GM12878 (cell line): ENCODE data around the gene SEMA3C. TPM values are rescaled to one million over a fixed set of nuclear protein-coding genes. Genes with fewer than 3 reads are reported as not detected.

ENCODE experiments used
- ATAC-seq: fragments of 200-7000 bp; cut with Tn5 transposase; 3 replicates; pipeline ENCODE4 v1.9.1; 2020; ENCODE audit warnings: mild to moderate bottlenecking, moderate library complexity
- BruUV-seq: library from RNA; stranded (reverse); fragments of 400-500 nt; replicated peaks from 2 replicates; lab custom pipeline; 2021; lab: Mats Ljungman, UMichigan
- CTCF ChIA-PET: fragments of 300-600 bp; sonication (Branson Sonifier 250); formaldehyde crosslinking; extraction: SDS; loops from one replicate; lab custom pipeline; 2021; ENCODE audit warnings: inconsistent platforms; lab: Yijun Ruan, JAX
- POLR2A ChIA-PET: fragments of 350-600 bp; formaldehyde crosslinking; extraction: SDS; loops from one replicate; lab custom pipeline; 2021; ENCODE audit warnings: inconsistent platforms; lab: Charles Lee
- RAD21 ChIA-PET: fragments of 300-600 bp; sonication (Branson Sonifier 250); formaldehyde crosslinking; loops from one replicate; lab custom pipeline; 2023; ENCODE audit warnings: antibody characterized with exemption; ENCODE audit not compliant: unreplicated experiment; lab: Charles Lee
- SMC1A ChIA-PET: fragments of 300-600 bp; sonication (Branson Sonifier 250); formaldehyde crosslinking; loops from one replicate; lab custom pipeline; 2023; ENCODE audit not compliant: unreplicated experiment, uncharacterized antibody; lab: Charles Lee
- DNase-seq: peaks from one replicate; pipeline ENCODE4 v3.0.0-alpha.2; 2011; ENCODE audit warnings: low read depth, low spot score
- FAIRE-seq: peaks from 3 replicates; lab custom pipeline; 2011; peaks lifted over from hg19 to GRCh38; lab: Jason Lieb, UNC
- H2AFZ ChIP-seq: 2 replicates; pipeline ENCODE4 v1.6.0; 2011; ENCODE audit warnings: low read depth, low read length, control low read depth; ENCODE audit not compliant: control insufficient read depth
- H3K27ac ChIP-seq: 2 replicates; pipeline ENCODE4 v1.5.1; 2011; ENCODE audit warnings: control low read depth; ENCODE audit not compliant: control insufficient read depth, insufficient read depth
- H3K27me3 ChIP-seq, 2 experiments: replicated peaks in 1 of 2; 2 replicates each; pipeline versions ENCODE4 v1.6.0 to v1.6.1; 2011; ENCODE audit warnings: low read length in 1 of 2; ENCODE audit not compliant: control insufficient read depth in 2 of 2, insufficient read depth in 2 of 2
- H3K36me3 ChIP-seq, 2 experiments: 2 replicates each; pipeline ENCODE4 v1.5.1; 2011; ENCODE audit warnings: low read length in 1 of 2; ENCODE audit not compliant: control insufficient read depth in 2 of 2, insufficient read depth in 2 of 2
- H3K4me1 ChIP-seq: 2 replicates; pipeline ENCODE4 v1.6.1; 2011; ENCODE audit warnings: mild to moderate bottlenecking, low read length, moderate library complexity, mixed read lengths; ENCODE audit not compliant: control insufficient read depth, insufficient read depth
- H3K4me2 ChIP-seq: 2 replicates; pipeline ENCODE4 v1.6.0; 2011; ENCODE audit warnings: control low read depth; ENCODE audit not compliant: control insufficient read depth, insufficient read depth
- H3K4me3 ChIP-seq: fragments of 200-600 bp; sonication (generic); 2 replicates; pipeline ENCODE4 v1.5.1; 2016
- H3K79me2 ChIP-seq: 2 replicates; pipeline ENCODE4 v1.6.0; 2011; ENCODE audit warnings: low read length; ENCODE audit not compliant: control insufficient read depth, insufficient read depth
- H3K9ac ChIP-seq: 2 replicates; pipeline ENCODE4 v1.8.0; 2011; ENCODE audit warnings: low read length, control low read depth, mixed read lengths; ENCODE audit not compliant: control insufficient read depth, insufficient read depth
- H3K9me3 ChIP-seq: replicated peaks from 3 replicates; pipeline ENCODE4 v1.5.1; 2011; ENCODE audit warnings: mild to moderate bottlenecking, low read length; ENCODE audit not compliant: control insufficient read depth, insufficient read depth
- H4K20me1 ChIP-seq: 2 replicates; pipeline ENCODE4 v1.6.0; 2011; ENCODE audit not compliant: control insufficient read depth, insufficient read depth
- EGR1 ChIP-seq, 2 experiments: IDR thresholded peaks; 1 replicate in 1 of 2; 2 replicates in 1 of 2; pipeline ENCODE4 v1.6.1; 2011 to 2012; ENCODE audit warnings: low read depth in 2 of 2, low read length in 2 of 2, borderline replicate concordance in 1 of 2, mild to moderate bottlenecking in 1 of 2, moderate library complexity in 1 of 2
- ESRRA ChIP-seq: IDR thresholded peaks from 2 replicates; pipeline ENCODE4 v1.6.1; 2012; ENCODE audit warnings: mild to moderate bottlenecking, low read length, improper control_type of control experiment
- FOXM1 ChIP-seq: IDR thresholded peaks from 2 replicates; pipeline ENCODE4 v1.6.1; 2012; ENCODE audit warnings: low read depth, mild to moderate bottlenecking, inconsistent platforms, low read length, moderate library complexity
- GABPA ChIP-seq: IDR thresholded peaks from 2 replicates; pipeline ENCODE4 v1.6.1; 2014; ENCODE audit warnings: antibody characterized with exemption, low read depth, mild to moderate bottlenecking, inconsistent platforms
- WRNIP1 ChIP-seq: IDR thresholded peaks from 2 replicates; pipeline ENCODE4 v1.6.1; 2011; ENCODE audit warnings: low read depth, low read length, improper control_type of control experiment, borderline replicate concordance
- WGBS: methylation state at CpG from one replicate; pipeline ENCODE4 v1.1.6; 2016; ENCODE audit warnings: low lambda C conversion rate; ENCODE audit not compliant: insufficient replicate concordance, insufficient coverage; ENCODE audit errors: missing lambda C conversion rate; 5-methylcytosine and 5-hydroxymethylcytosine counted together
- in situ Hi-C: fragments of 300-500 bp; cut with MboI; formaldehyde crosslinking; loops from 9 replicates; pipeline ENCODE4 v1.14.3; 2018; ENCODE audit warnings: mixed read lengths
- intact Hi-C: fragments of 100-400 bp; cut with micrococcal nuclease; formaldehyde crosslinking; loops from one replicate; pipeline ENCODE4 v1.14.2; 2022; ENCODE audit not compliant: unreplicated experiment
- polyA plus RNA-seq, 11 experiments: library from polyadenylated mRNA; depleted of rRNA in 4 of 11; unstranded in 6 of 11; stranded (reverse) in 5 of 11; fragments of >200 nt; fragmentation: Nextera tagmentation in 4 of 11; fragmentation: Illumina TruSeq in 1 of 11; extraction: Ambion mirVana in 4 of 11; extraction: Trizol in 1 of 11; gene quantifications; 1 replicate in 1 of 11; 2 replicates in 10 of 11; pipeline versions ENCODE4 v1.2.1 to v1.2.3, GENCODE V29; 2011 to 2016; ENCODE audit warnings: inconsistent platforms in 2 of 11, missing spikeins in 2 of 11, low read depth in 1 of 11
- total RNA-seq, 4 experiments: library from RNA; depleted of rRNA in 3 of 4; stranded (reverse); fragments of >200 nt in 3 of 4; fragmentation: Illumina TruSeq in 1 of 4; extraction: Trizol in 1 of 4; gene quantifications; 2 replicates each; pipeline versions ENCODE4 v1.2.1 to v1.2.3, GENCODE V29; 2013 to 2021
- TF ChIP-seq, protein P1 (sequence below): IDR thresholded peaks from 2 replicates; pipeline ENCODE4 v1.6.1; 2012; ENCODE audit warnings: low read length, inconsistent platforms

The SEMA3C gene
- total and polyA plus RNA-seq, 10 of the 15 experiments (the other 5 are each of a cell fraction or from before 2014, with no cell fraction given): 0.01 to 0.41 (median 0.11) TPM; not detected in 6

DNA sequence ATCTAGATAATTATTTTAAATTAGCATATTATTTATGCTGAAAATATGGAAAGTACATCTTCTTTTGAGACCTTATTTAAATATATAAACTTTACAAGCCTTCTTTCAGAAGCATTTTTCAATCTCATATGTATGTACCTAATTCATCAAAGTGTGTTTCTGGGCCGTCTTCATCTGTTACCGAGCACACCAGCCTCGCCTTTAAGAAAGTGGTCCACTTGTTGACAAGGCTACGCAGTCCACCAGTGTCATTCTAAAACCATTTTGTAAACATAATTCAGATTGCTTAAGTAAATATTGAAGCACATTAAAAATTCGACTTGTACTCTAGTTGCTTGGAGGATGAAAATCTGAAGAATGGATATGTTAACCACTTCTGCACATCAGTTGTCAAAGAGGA lies 116.3 kb downstream of the SEMA3C start (continued):
- TF ChIP-seq ESRRA (no peak), WRNIP1 (no peak), EGR1 (IDR thresholded peaks at IDR 0.05; ENCODE audit: borderline replicate concordance in 1 of 2, low read depth in 2 of 2, low read length in 2 of 2) (no peak), GABPA (no peak)

DNA sequence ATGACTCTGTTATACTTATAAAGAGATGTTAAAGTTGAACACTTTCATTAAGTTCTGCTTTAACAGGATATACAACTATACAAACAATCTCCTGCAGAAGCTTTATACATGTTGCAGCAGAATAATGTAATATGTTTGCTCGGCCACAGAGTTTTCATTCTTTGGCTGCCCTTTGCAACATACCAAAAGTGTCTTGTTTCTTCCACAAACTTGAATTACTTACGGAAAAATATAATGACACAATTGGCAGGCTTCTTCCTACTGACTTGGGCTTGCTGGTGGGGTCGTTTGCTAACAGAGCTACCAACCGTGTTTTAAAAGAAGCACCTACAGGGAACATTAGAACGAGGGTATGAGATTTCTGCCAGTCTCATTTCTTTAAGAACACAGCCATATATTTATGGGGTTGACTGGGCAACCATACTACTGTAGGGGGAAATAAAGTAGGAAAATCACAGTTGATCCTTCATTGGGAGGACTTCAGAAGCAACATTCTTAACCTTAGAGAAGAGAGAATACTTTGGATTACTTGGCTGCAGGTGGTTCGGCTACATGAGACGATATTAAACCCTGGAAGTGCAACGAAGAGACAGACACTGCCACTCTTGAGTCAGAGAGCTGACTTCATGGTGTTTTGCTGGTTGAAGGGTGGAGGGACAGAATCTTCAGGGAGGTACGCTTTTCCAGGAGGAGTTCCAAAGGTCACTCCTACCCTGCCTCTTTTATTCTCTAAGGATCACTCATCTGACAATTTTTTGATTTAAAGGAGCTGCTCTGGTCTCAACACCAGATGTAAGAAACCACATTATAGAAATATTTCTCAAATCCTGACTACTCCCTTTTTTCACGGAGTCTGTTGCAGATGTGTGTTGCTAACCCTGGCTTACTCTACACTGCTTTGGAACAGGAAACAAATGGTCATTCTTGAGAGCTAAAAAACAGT lies 123.9 kb downstream of the SEMA3C start:
- ChIA-PET RAD21 (no interaction called here), POLR2A (no interaction called here)
- 31% methylated on average over 10 of the region's 10 CpGs for WGBS

More for the DNA sequence above, 123.9 kb downstream of the SEMA3C start:
- Histone ChIP-seq H3K4me2 (no peak overlapping the region), H3K9me3 (no peaks in the 10 kb centered on the region), H3K4me1 (no peaks in the 10 kb centered on the region), H3K36me3 (no peaks in the 10 kb centered on the region), H3K9ac (no peak overlapping the region), H3K27me3 (no peaks in the 10 kb centered on the region), H3K27ac (no peak overlapping the region), H3K4me3 (no peak overlapping the region), H3K79me2 (no peaks in the 10 kb centered on the region), H4K20me1 (no peaks in the 10 kb centered on the region), H2AFZ (no peak overlapping the region)
- TF ChIP-seq, protein P1, sequence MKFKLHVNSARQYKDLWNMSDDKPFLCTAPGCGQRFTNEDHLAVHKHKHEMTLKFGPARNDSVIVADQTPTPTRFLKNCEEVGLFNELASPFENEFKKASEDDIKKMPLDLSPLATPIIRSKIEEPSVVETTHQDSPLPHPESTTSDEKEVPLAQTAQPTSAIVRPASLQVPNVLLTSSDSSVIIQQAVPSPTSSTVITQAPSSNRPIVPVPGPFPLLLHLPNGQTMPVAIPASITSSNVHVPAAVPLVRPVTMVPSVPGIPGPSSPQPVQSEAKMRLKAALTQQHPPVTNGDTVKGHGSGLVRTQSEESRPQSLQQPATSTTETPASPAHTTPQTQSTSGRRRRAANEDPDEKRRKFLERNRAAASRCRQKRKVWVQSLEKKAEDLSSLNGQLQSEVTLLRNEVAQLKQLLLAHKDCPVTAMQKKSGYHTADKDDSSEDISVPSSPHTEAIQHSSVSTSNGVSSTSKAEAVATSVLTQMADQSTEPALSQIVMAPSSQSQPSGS: no peak
- no peak for TF ChIP-seq FOXM1
- no TSS peak for BruUV-seq
- DNase-seq (no peak), ATAC-seq (no peak), FAIRE-seq (no peak)
- ChIA-PET CTCF (no interaction called here), SMC1A (no interaction called here)
- in situ Hi-C loops (no loop called here), intact Hi-C loops (no loop called here)
